Measurements from ENCODE around the gene EIF2B4. TPM values are rescaled to one million over a fixed set of nuclear protein-coding genes. Genes with fewer than 3 reads are reported as not detected.
A peak's percentile ranks its signal among the peaks of the same experiment; 100 is the strongest.

The EIF2B4 gene
- total and polyA plus RNA-seq, 2 of the 13 experiments (the other 11 are each of a cell fraction or from before 2014, with no cell fraction given): 91.5 to 96.4 TPM

DNA sequence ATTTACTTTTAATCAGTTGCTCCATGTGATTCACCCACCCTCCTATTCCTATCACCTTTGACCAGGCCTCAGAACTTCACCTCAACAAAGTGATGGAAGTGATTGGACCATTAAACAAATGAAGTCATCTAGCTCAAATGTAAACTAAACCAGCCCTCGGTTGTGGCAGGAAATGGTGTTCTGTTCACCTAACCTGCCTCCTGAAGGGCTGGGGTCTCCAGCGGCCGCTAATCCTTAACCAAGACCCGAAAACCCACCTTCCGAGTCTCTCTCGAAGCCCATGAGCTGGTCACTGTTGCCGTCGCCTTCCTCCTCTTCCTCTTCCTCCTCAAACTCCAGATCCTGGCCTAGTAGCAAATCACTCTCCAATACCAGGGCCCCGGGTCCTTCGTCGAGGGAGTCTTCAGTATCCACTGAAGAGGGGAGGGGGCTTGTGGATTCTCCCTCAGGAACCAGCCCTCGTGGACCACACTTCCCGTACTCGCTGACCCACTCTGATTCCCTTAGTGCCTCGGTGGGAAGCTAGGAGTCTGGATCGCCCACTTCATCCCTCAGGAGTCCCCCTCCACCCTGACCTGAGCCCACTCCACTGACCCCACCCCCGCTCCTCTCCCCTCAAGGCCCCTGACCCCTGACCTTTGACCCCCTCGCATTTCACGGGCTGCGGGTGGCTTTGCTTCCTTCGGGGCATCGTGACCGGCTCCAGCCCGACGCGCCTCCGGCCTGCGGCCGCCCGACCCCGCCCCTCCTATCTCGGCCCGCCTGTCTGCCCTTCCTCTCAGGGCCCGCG, 9.9 kb upstream of the EIF2B4 start (continued):
- TF ChIP-seq, protein P1, sequence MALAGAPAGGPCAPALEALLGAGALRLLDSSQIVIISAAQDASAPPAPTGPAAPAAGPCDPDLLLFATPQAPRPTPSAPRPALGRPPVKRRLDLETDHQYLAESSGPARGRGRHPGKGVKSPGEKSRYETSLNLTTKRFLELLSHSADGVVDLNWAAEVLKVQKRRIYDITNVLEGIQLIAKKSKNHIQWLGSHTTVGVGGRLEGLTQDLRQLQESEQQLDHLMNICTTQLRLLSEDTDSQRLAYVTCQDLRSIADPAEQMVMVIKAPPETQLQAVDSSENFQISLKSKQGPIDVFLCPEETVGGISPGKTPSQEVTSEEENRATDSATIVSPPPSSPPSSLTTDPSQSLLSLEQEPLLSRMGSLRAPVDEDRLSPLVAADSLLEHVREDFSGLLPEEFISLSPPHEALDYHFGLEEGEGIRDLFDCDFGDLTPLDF (CRISPR knock-in tag; IDR thresholded peaks at IDR 0.05): no peak
- TF ChIP-seq NR2F6 (IDR thresholded peaks at IDR 0.05) (peak; percentile 88), NR2F6 (CRISPR knock-in tag; IDR thresholded peaks at IDR 0.05) (peak; percentile 79), TAF15 (IDR thresholded peaks at IDR 0.05; ENCODE audit: low read depth, low read length, poor library complexity, severe bottlenecking) (no peak), PCBP1 (IDR thresholded peaks at IDR 0.05; ENCODE audit: borderline replicate concordance, low read depth, low read length) (no peak), ATF7-NPFF (CRISPR knock-in tag; IDR thresholded peaks at IDR 0.05; ENCODE audit: low read depth) (0 out of 2 replicates have a peak, but pooled peaks have one; percentile 42), REPIN1 (CRISPR knock-in tag; IDR thresholded peaks at IDR 0.05; ENCODE audit: borderline replicate concordance, low read depth) (peak; percentile 37; the same call in 1 of the 2 replicates), ZNF839 (CRISPR knock-in tag; IDR thresholded peaks at IDR 0.05; ENCODE audit: borderline replicate concordance) (peak; percentile 17; the same call in 1 of the 2 replicates), ZSCAN31 (CRISPR knock-in tag; IDR thresholded peaks at IDR 0.05; ENCODE audit: low read depth) (0 out of 2 replicates have a peak, but pooled peaks have one; percentile 11), HDAC1 (CRISPR knock-in tag; IDR thresholded peaks at IDR 0.05) (0 out of 2 replicates have a peak, but pooled peaks have one; percentile 39), ZNF746 (CRISPR knock-in tag; IDR thresholded peaks at IDR 0.05) (no peak; the same call in 1 of the 2 replicates), NR2F1 (CRISPR knock-in tag; IDR thresholded peaks at IDR 0.05) (peak; percentile 54 to 87; a peak in 3 of 4 replicates), ZFP41 (CRISPR knock-in tag; IDR thresholded peaks at IDR 0.05; ENCODE audit: borderline replicate concordance) (no peak), ZNF333 (CRISPR knock-in tag; IDR thresholded peaks at IDR 0.05; ENCODE audit: borderline replicate concordance) (no peak), ZNF501 (CRISPR knock-in tag; IDR thresholded peaks at IDR 0.05) (0 out of 2 replicates have a peak, but pooled peaks have one; percentile 28)
- TF ChIP-seq, protein P2, sequence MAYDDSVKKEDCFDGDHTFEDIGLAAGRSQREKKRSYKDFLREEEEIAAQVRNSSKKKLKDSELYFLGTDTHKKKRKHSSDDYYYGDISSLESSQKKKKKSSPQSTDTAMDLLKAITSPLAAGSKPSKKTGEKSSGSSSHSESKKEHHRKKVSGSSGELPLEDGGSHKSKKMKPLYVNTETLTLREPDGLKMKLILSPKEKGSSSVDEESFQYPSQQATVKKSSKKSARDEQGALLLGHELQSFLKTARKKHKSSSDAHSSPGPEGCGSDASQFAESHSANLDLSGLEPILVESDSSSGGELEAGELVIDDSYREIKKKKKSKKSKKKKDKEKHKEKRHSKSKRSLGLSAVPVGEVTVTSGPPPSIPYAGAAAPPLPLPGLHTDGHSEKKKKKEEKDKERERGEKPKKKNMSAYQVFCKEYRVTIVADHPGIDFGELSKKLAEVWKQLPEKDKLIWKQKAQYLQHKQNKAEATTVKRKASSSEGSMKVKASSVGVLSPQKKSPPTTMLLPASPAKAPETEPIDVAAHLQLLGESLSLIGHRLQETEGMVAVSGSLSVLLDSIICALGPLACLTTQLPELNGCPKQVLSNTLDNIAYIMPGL (CRISPR knock-in tag; IDR thresholded peaks at IDR 0.05; ENCODE audit: borderline replicate concordance in 1 of 2, low read depth in 1 of 2): peak in 1 of 2 experiments; percentile 53; a peak in 1 of 4 replicates
- TF ChIP-seq, protein P3, sequence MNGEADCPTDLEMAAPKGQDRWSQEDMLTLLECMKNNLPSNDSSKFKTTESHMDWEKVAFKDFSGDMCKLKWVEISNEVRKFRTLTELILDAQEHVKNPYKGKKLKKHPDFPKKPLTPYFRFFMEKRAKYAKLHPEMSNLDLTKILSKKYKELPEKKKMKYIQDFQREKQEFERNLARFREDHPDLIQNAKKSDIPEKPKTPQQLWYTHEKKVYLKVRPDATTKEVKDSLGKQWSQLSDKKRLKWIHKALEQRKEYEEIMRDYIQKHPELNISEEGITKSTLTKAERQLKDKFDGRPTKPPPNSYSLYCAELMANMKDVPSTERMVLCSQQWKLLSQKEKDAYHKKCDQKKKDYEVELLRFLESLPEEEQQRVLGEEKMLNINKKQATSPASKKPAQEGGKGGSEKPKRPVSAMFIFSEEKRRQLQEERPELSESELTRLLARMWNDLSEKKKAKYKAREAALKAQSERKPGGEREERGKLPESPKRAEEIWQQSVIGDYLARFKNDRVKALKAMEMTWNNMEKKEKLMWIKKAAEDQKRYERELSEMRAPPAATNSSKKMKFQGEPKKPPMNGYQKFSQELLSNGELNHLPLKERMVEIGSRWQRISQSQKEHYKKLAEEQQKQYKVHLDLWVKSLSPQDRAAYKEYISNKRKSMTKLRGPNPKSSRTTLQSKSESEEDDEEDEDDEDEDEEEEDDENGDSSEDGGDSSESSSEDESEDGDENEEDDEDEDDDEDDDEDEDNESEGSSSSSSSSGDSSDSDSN (CRISPR knock-in tag; IDR thresholded peaks at IDR 0.05): 0 out of 2 replicates have a peak, but pooled peaks have one; percentile 13
- TF ChIP-seq, protein P4, sequence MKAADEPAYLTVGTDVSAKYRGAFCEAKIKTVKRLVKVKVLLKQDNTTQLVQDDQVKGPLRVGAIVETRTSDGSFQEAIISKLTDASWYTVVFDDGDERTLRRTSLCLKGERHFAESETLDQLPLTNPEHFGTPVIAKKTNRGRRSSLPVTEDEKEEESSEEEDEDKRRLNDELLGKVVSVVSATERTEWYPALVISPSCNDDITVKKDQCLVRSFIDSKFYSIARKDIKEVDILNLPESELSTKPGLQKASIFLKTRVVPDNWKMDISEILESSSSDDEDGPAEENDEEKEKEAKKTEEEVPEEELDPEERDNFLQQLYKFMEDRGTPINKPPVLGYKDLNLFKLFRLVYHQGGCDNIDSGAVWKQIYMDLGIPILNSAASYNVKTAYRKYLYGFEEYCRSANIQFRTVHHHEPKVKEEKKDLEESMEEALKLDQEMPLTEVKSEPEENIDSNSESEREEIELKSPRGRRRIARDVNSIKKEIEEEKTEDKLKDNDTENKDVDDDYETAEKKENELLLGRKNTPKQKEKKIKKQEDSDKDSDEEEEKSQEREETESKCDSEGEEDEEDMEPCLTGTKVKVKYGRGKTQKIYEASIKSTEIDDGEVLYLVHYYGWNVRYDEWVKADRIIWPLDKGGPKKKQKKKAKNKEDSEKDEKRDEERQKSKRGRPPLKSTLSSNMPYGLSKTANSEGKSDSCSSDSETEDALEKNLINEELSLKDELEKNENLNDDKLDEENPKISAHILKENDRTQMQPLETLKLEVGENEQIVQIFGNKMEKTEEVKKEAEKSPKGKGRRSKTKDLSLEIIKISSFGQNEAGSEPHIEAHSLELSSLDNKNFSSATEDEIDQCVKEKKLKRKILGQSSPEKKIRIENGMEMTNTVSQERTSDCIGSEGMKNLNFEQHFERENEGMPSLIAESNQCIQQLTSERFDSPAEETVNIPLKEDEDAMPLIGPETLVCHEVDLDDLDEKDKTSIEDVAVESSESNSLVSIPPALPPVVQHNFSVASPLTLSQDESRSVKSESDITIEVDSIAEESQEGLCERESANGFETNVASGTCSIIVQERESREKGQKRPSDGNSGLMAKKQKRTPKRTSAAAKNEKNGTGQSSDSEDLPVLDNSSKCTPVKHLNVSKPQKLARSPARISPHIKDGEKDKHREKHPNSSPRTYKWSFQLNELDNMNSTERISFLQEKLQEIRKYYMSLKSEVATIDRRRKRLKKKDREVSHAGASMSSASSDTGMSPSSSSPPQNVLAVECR (CRISPR knock-in tag; IDR thresholded peaks at IDR 0.05; ENCODE audit: borderline replicate concordance): 0 out of 2 replicates have a peak, but pooled peaks have one; percentile 23
